H1 (cell line): Measurements from ENCODE around the gene AFAP1L1. TPM values are rescaled to one million over a fixed set of nuclear protein-coding genes. Genes with fewer than 3 reads are reported as not detected.

Experiments used
- CTCF ChIA-PET: fragments of 300-600 bp; sonication (Branson Sonifier 250); formaldehyde crosslinking; loops from one replicate; lab custom pipeline; 2021; ENCODE audit not compliant: partially characterized antibody; lab: Charles Lee
- POLR2A ChIA-PET: fragments of 300-600 bp; sonication (Branson Sonifier 250); formaldehyde crosslinking; loops from one replicate; lab custom pipeline; 2021; ENCODE audit warnings: inconsistent platforms; ENCODE audit not compliant: partially characterized antibody; lab: Charles Lee
- DNase-seq, 2 experiments: peaks; one replicate each; pipeline versions ENCODE4 v3.0.0 to v3.0.0-alpha.2; 2010 to 2022; ENCODE audit warnings: low spot score in 2 of 2, low read depth in 1 of 2, mixed read lengths in 1 of 2
- FAIRE-seq: peaks from 2 replicates; lab custom pipeline; 2011; peaks lifted over from hg19 to GRCh38; lab: Jason Lieb, UNC
- H2AFZ ChIP-seq: 2 replicates; pipeline ENCODE4 v1.8.1; 2012; ENCODE audit warnings: low read length, inconsistent platforms
- H2AK5ac ChIP-seq: 2 replicates; pipeline ENCODE4 v1.6.1; 2013; ENCODE audit warnings: low read depth, low read length
- H2BK120ac ChIP-seq: replicated peaks from 2 replicates; pipeline ENCODE3; 2013; ENCODE audit warnings: low read depth, low read length, inconsistent platforms
- H2BK12ac ChIP-seq: 2 replicates; pipeline ENCODE4 v1.6.1; 2013; ENCODE audit warnings: low read depth, low read length
- H2BK15ac ChIP-seq: 2 replicates; pipeline ENCODE4 v1.6.1; 2013; ENCODE audit warnings: low read length
- H2BK20ac ChIP-seq: 2 replicates; pipeline ENCODE4 v1.6.1; 2013; ENCODE audit warnings: low read length
- H2BK5ac ChIP-seq: 2 replicates; pipeline ENCODE4 v1.6.1; 2013; ENCODE audit warnings: low read depth, low read length
- H3K14ac ChIP-seq: 2 replicates; pipeline ENCODE4 v1.6.1; 2013; ENCODE audit warnings: inconsistent platforms; ENCODE audit not compliant: insufficient read length
- H3K18ac ChIP-seq: 2 replicates; pipeline ENCODE4 v1.6.1; 2013; ENCODE audit warnings: low read length; ENCODE audit errors: extremely low read depth
- H3K23ac ChIP-seq: 2 replicates; pipeline ENCODE4 v1.6.1; 2013; ENCODE audit warnings: inconsistent platforms; ENCODE audit not compliant: insufficient read length
- H3K23me2 ChIP-seq: 2 replicates; pipeline ENCODE4 v1.6.1; 2013; ENCODE audit warnings: low read depth, low read length
- H3K27ac ChIP-seq: 2 replicates; pipeline ENCODE4 v1.6.1; 2011; ENCODE audit warnings: low read depth, low read length, inconsistent platforms
- H3K27me3 ChIP-seq, 4 experiments: replicated peaks in 1 of 4; 1 replicate in 1 of 4; 2 replicates in 3 of 4; pipeline versions ENCODE4 v1.6.1 to v1.8.1; 2011 to 2013; ENCODE audit warnings: low read length in 3 of 4, mild to moderate bottlenecking in 3 of 4, inconsistent platforms in 2 of 4, mixed read lengths in 2 of 4, moderate library complexity in 1 of 4; ENCODE audit not compliant: control insufficient read depth in 3 of 4, insufficient read depth in 3 of 4; ENCODE audit errors: extremely low read depth in 1 of 4
- H3K36me3 ChIP-seq, 4 experiments: 2 replicates each; pipeline versions ENCODE4 v1.6.1 to v1.8.1; 2011 to 2013; ENCODE audit warnings: mild to moderate bottlenecking in 4 of 4, low read length in 3 of 4, moderate library complexity in 2 of 4, control low read depth in 1 of 4, inconsistent platforms in 1 of 4; ENCODE audit not compliant: insufficient read depth in 4 of 4, control insufficient read depth in 2 of 4
- H3K4ac ChIP-seq: replicated peaks from 2 replicates; pipeline ENCODE3; 2013; ENCODE audit warnings: low read length, low read depth, mixed read lengths, inconsistent platforms; ENCODE audit not compliant: insufficient read length
- H3K4me1 ChIP-seq, 4 experiments: replicated peaks in 1 of 4; 1 replicate in 1 of 4; 2 replicates in 3 of 4; pipeline versions ENCODE4 v1.6.1 to v1.8.1; 2011 to 2013; ENCODE audit warnings: low read length in 3 of 4, inconsistent platforms in 2 of 4, mixed read lengths in 1 of 4; ENCODE audit not compliant: insufficient read depth in 4 of 4, control insufficient read depth in 3 of 4
- H3K4me2 ChIP-seq, 2 experiments: 2 replicates each; pipeline versions ENCODE4 v1.6.1 to v1.8.1; 2011 to 2013; ENCODE audit warnings: low read depth in 2 of 2, low read length in 2 of 2, control low read depth in 1 of 2, inconsistent platforms in 1 of 2, mild to moderate bottlenecking in 1 of 2; ENCODE audit not compliant: insufficient read depth in 1 of 2
- H3K4me3 ChIP-seq, 4 experiments: fragments of 200-600, 300-600 bp in 1 of 4; sonication (generic), shearing (Covaris generic), sonication (Bioruptor Twin) in 1 of 4; 2 replicates each; pipeline versions ENCODE4 v1.5.1 to v1.8.1; 2011 to 2016; ENCODE audit warnings: low read length in 4 of 4, low read depth in 3 of 4, control low read depth in 2 of 4, inconsistent platforms in 2 of 4, mild to moderate bottlenecking in 2 of 4, mixed read lengths in 1 of 4, moderate library complexity in 1 of 4; ENCODE audit not compliant: insufficient read depth in 2 of 4; ENCODE audit errors: extremely low read depth in 1 of 4
- H3K56ac ChIP-seq: replicated peaks from 2 replicates; pipeline ENCODE3; 2013; ENCODE audit warnings: low read depth, mild to moderate bottlenecking, mixed read lengths, low read length, inconsistent platforms; ENCODE audit not compliant: insufficient read length
- H3K79me1 ChIP-seq: 2 replicates; pipeline ENCODE4 v1.6.1; 2013; ENCODE audit warnings: low read depth, low read length, control low read depth
- H3K79me2 ChIP-seq, 2 experiments: 2 replicates each; pipeline versions ENCODE4 v1.6.1 to v1.8.1; 2012 to 2013; ENCODE audit warnings: low read length in 2 of 2, mild to moderate bottlenecking in 2 of 2, inconsistent platforms in 1 of 2; ENCODE audit not compliant: insufficient read depth in 2 of 2, control insufficient read depth in 1 of 2
- H3K9ac ChIP-seq, 4 experiments: replicated peaks in 1 of 4; 1 replicate in 1 of 4; 2 replicates in 3 of 4; pipeline versions ENCODE4 v1.6.1 to v1.8.1; 2011 to 2013; ENCODE audit warnings: low read depth in 3 of 4, low read length in 3 of 4, control low read depth in 2 of 4, mild to moderate bottlenecking in 2 of 4, moderate library complexity in 2 of 4, inconsistent platforms in 1 of 4; ENCODE audit errors: extremely low read depth in 1 of 4
- H3K9me3 ChIP-seq, 2 experiments: 2 replicates each; pipeline versions ENCODE4 v1.6.1 to v1.8.1; 2012 to 2013; ENCODE audit warnings: mild to moderate bottlenecking in 2 of 2, moderate library complexity in 2 of 2, control low read depth in 1 of 2, inconsistent platforms in 1 of 2, low read depth in 1 of 2, low read length in 1 of 2, mixed read lengths in 1 of 2; ENCODE audit not compliant: insufficient read depth in 2 of 2
- H4K20me1 ChIP-seq, 2 experiments: replicated peaks in 1 of 2; 2 replicates each; pipeline versions ENCODE3 to v1.8.1; 2011 to 2013; ENCODE audit warnings: inconsistent platforms in 2 of 2, low read length in 2 of 2, mild to moderate bottlenecking in 1 of 2; ENCODE audit not compliant: insufficient read depth in 2 of 2, control insufficient read depth in 1 of 2
- H4K5ac ChIP-seq: 2 replicates; pipeline ENCODE4 v1.6.1; 2013; ENCODE audit warnings: low read length, low read depth, mixed read lengths, inconsistent platforms; ENCODE audit not compliant: insufficient read length
- H4K8ac ChIP-seq: 2 replicates; pipeline ENCODE4 v1.8.0; 2013; ENCODE audit warnings: mild to moderate bottlenecking, moderate library complexity, low read length, inconsistent platforms; ENCODE audit not compliant: insufficient read depth; ENCODE audit errors: extremely low read depth
- H4K91ac ChIP-seq: replicated peaks from 2 replicates; pipeline ENCODE3; 2013; ENCODE audit warnings: low read length, mixed read lengths, inconsistent platforms; ENCODE audit not compliant: insufficient read length
- ASH2L ChIP-seq: fragments of 200-600, 300-600 bp; sonication (generic); IDR thresholded peaks from one replicate; pipeline ENCODE4 v1.7.1; 2017; ENCODE audit warnings: low read length
- CEBPB ChIP-seq: IDR thresholded peaks from 2 replicates; pipeline ENCODE4 v1.6.1; 2012; ENCODE audit warnings: low read depth, low read length
- FOSL1 ChIP-seq: IDR thresholded peaks from 2 replicates; pipeline ENCODE4 v1.6.1; 2011; ENCODE audit warnings: mild to moderate bottlenecking, low read depth, low read length, moderate library complexity; ENCODE audit not compliant: insufficient read depth
- HDAC2 ChIP-seq, 2 experiments: fragments of 300-600 bp in 1 of 2; sonication (generic) in 1 of 2; IDR thresholded peaks; 2 replicates each; pipeline ENCODE4 v1.6.1; 2011 to 2012; ENCODE audit warnings: low read depth in 2 of 2, low read length in 2 of 2, mild to moderate bottlenecking in 2 of 2, moderate library complexity in 2 of 2, borderline replicate concordance in 1 of 2, inconsistent platforms in 1 of 2
- KDM1A ChIP-seq: fragments of 200-600, 300-600 bp; sonication (generic); IDR thresholded peaks from 2 replicates; pipeline ENCODE4 v1.7.1; 2016; ENCODE audit warnings: mild to moderate bottlenecking, low read length, borderline replicate concordance
- POLR2AphosphoS5 ChIP-seq: IDR thresholded peaks from 2 replicates; pipeline ENCODE4 v1.6.1; 2011; ENCODE audit warnings: low read depth, low read length
- RFX5 ChIP-seq: IDR thresholded peaks from 2 replicates; pipeline ENCODE4 v1.6.1; 2011; ENCODE audit warnings: low read depth, low read length, improper control_type of control experiment, borderline replicate concordance
- SRF ChIP-seq: IDR thresholded peaks from 2 replicates; pipeline ENCODE4 v1.6.1; 2011; ENCODE audit warnings: mild to moderate bottlenecking, low read depth, low read length, moderate library complexity
- TAF7 ChIP-seq: optimal IDR thresholded peaks from 2 replicates; pipeline ENCODE3; 2011; ENCODE audit warnings: low read depth, mild to moderate bottlenecking, inconsistent platforms, low read length, moderate library complexity, borderline replicate concordance
- TBP ChIP-seq: IDR thresholded peaks from 2 replicates; pipeline ENCODE4 v1.6.1; 2011; ENCODE audit warnings: low read depth, low read length, improper control_type of control experiment
- TEAD4 ChIP-seq: IDR thresholded peaks from 2 replicates; pipeline ENCODE4 v1.6.1; 2012; ENCODE audit warnings: low read depth, low read length, inconsistent platforms, mixed read lengths
- ZNF274 ChIP-seq: IDR thresholded peaks from 2 replicates; pipeline ENCODE4 v1.7.0; 2012; ENCODE audit warnings: low read length, borderline replicate concordance; ENCODE audit errors: extremely low read depth
- WGBS, 2 experiments: shearing (Covaris generic) in 1 of 2; methylation state at CpG; one replicate each; pipeline versions ENCODE4 v1.1.6 to v1.1.7; 2013 to 2015; ENCODE audit warnings: low lambda C conversion rate in 2 of 2, mixed read lengths in 2 of 2, inconsistent platforms in 1 of 2, low coverage in 1 of 2, missing lambda C conversion rate in 1 of 2; ENCODE audit not compliant: insufficient replicate concordance in 2 of 2, insufficient coverage in 1 of 2, insufficient read length in 1 of 2; ENCODE audit errors: extremely low coverage in 1 of 2, missing lambda C conversion rate in 1 of 2; 5-methylcytosine and 5-hydroxymethylcytosine counted together
- polyA plus RNA-seq, 7 experiments: library from polyadenylated mRNA; depleted of rRNA in 3 of 7; stranded (reverse) in 5 of 7; unstranded in 2 of 7; fragments of >200 nt in 5 of 7; fragments of 200-250 nt in 2 of 7; gene quantifications; 1 replicate in 5 of 7; 2 replicates in 1 of 7; 4 replicates in 1 of 7; pipeline versions ENCODE4 v1.2.1 to v1.2.3, GENCODE V29; 2011 to 2013; ENCODE audit warnings: missing spikeins in 2 of 7, mixed read lengths in 2 of 7
- total RNA-seq: library from RNA; stranded (reverse); fragmentation: NEBNext Ultra II Directional; extraction: Animal tissue kit (Norgen Biotek cat#: 25700); gene quantifications from 2 replicates; pipeline ENCODE4 v1.2.1, GENCODE V29; 2021

Gene AFAP1L1
- total and polyA plus RNA-seq, 2 of the 8 experiments (the other 6 are each of a cell fraction or from before 2014, with no cell fraction given): 0.79 to 4.7 TPM

DNA sequence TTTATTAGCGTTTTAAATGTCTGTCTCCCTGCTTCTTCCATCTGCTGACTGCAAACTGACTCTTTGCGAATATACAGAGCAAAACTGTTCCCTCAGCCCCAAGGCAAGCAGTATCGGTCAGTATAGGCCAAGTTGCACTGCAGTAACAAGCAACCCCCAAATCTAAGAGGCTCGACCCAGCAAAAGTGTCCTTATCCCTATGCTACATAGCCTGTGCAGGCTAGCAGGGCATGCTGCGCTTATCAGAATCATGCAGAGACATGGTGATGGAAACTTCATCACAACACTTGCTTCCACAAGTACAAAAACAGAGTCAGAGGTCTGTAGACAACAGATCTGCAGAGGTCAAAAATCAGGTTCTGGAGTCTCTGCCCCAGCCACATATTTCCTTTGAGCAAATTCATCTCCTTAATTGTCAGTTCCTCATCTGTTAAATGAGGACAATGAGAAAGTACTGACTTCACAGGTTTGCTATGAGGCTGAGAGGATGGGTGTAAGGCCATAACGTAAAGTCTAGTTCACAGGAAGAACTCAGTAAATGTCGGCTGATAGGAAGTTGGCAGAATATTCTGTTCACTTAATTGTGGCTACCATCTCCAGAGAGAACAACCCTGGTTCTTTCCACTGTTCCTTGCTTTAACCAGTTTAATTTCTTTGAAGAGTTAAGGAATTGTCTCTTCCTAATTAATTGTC lies 117.0 kb downstream of the AFAP1L1 start:
- Histone ChIP-seq H2AFZ (no peak overlapping the region), H3K56ac (no peak overlapping the region), H3K9me3 (no peaks in the 10 kb centered on the region), H3K4me2 (no peak overlapping the region), H3K14ac (no peak overlapping the region), H2BK20ac (no peak overlapping the region), H2BK15ac (no peak overlapping the region), H3K9ac (no peak overlapping the region), H3K4ac (no peak overlapping the region), H4K91ac (no peak overlapping the region), H3K36me3 (no peaks in the 10 kb centered on the region), H3K23me2 (peaks cover 2% of the 10 kb centered on the region; the same call in 1 of the 2 replicates), H3K23ac (no peak overlapping the region), H2BK5ac (no peak overlapping the region), H3K4me1 (no peaks in the 10 kb centered on the region), H2BK120ac (no peak overlapping the region), H3K79me2 (no peaks in the 10 kb centered on the region), H2AK5ac (no peak overlapping the region), H4K20me1 (no peaks in the 10 kb centered on the region), H2BK12ac (no peak overlapping the region), H3K27me3 (no peaks in the 10 kb centered on the region; a peak in 1 of 7 replicates), H4K5ac (no peak overlapping the region), H3K18ac (no peak overlapping the region), H3K27ac (no peak overlapping the region), H3K4me3 (no peak overlapping the region), H4K8ac (no peak overlapping the region), H3K79me1 (no peaks in the 10 kb centered on the region)
- FAIRE-seq (no peak), DNase-seq (no peak)
- POLR2A ChIA-PET: no interaction called here
- 89% methylated on average over 7 of the region's 7 CpGs; no CpG with 5 or more reads in 1 of the 2 experiments for WGBS, 2 experiments
- CTCF ChIA-PET: interaction anchor here (0.7 to 46.1 kb wide), 9 partner anchors 7 to 74 kb away, joined by 3 to 1310 read pairs (median 5); partner anchors contain the start of gene IL17B
- TF ChIP-seq CEBPB: no peak
- no peak for TF ChIP-seq RFX5
- TF ChIP-seq TBP: no peak
- no peak for TF ChIP-seq ZNF274
- no peak for TF ChIP-seq ASH2L
- no peak for TF ChIP-seq TEAD4
- TF ChIP-seq TAF7: no peak
- no peak for TF ChIP-seq HDAC2 (IDR thresholded peaks at IDR 0.05; ENCODE audit: borderline replicate concordance in 1 of 2, low read depth in 2 of 2, low read length in 2 of 2)
- no peak for TF ChIP-seq SRF
- no peak for TF ChIP-seq KDM1A
- TF ChIP-seq POLR2AphosphoS5: no peak
- TF ChIP-seq FOSL1: no peak
